ENCODE results near the gene STK33. TPM values are rescaled to one million over a fixed set of nuclear protein-coding genes. Genes with fewer than 3 reads are reported as not detected.

STK33 gene
- total RNA-seq, 1 donor from 2014 or later = 0.53 TPM

DNA sequence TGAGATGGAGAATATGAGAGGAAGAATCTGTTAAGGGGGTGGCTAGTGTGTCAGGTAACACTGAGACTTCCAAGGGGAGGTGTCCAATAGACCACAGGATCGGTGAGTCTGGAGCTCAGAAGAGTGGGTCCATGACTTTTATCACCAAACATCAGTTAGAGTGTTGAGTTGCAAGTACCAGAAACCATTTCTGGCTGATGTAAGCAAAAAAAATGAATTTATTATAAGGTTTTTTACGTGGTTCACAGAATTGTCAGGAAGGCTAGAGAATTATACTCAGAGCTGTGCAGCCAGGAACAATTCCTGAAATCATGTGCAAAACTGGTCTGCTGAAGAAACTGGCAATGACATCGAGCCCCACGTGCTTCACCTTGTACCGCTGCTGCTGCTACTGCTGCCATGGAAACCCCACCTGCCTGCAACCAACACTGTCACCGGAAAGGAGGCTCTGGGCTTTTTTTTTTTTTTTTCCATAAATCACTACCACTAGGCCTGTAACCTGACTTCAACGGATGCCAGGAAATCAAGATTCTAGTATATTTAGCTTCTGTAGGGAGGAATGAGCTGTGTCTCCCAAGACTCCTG lies 16.6 kb upstream of the STK33 start:
- FAIRE-seq (no peak), DNase-seq (ENCODE audit: low read depth) (peak; percentile 28)
- no peaks in the 10 kb centered on the region for H3K27me3 ChIP-seq (ENCODE audit: control insufficient read depth, insufficient read depth, low read length)
- no peaks in the 10 kb centered on the region for H3K36me3 ChIP-seq (ENCODE audit: control insufficient read depth, insufficient read depth, low read length)
- H3K4me3 ChIP-seq (ENCODE audit: low read depth, low read length) = no peak overlapping the region
- TF ChIP-seq, protein P1, sequence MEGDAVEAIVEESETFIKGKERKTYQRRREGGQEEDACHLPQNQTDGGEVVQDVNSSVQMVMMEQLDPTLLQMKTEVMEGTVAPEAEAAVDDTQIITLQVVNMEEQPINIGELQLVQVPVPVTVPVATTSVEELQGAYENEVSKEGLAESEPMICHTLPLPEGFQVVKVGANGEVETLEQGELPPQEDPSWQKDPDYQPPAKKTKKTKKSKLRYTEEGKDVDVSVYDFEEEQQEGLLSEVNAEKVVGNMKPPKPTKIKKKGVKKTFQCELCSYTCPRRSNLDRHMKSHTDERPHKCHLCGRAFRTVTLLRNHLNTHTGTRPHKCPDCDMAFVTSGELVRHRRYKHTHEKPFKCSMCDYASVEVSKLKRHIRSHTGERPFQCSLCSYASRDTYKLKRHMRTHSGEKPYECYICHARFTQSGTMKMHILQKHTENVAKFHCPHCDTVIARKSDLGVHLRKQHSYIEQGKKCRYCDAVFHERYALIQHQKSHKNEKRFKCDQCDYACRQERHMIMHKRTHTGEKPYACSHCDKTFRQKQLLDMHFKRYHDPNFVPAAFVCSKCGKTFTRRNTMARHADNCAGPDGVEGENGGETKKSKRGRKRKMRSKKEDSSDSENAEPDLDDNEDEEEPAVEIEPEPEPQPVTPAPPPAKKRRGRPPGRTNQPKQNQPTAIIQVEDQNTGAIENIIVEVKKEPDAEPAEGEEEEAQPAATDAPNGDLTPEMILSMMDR (IDR thresholded peaks at IDR 0.05; ENCODE audit: insufficient read depth, low read length, severe bottlenecking) = no peak

DNA sequence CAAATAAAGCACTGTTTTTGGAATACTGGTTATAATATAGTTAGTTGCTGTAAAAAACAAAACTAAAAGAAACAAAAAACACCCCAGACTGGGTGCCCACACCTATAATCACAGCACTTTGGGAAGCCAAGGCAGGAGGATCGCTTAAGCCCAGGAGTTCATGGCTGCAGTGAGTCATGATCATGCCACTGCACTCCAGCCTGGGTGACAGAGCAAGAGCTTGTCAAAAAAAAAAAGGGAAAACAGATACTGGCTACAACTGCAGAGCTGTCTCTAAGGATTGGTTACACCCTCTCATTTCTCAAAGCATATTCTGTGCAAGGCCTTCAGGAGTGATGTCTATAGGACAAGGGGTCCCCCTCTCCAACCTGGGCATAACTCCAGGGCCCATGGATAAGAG lies 14.6 kb upstream of the STK33 start:
- TF ChIP-seq, protein P1 (IDR thresholded peaks at IDR 0.05; ENCODE audit: insufficient read depth, low read length, severe bottlenecking) = no peak
- FAIRE-seq = no peak
- Histone ChIP-seq H3K27me3 (ENCODE audit: control insufficient read depth, insufficient read depth, low read length) (no peaks in the 10 kb centered on the region), H3K36me3 (ENCODE audit: control insufficient read depth, insufficient read depth, low read length) (no peaks in the 10 kb centered on the region), H3K4me3 (ENCODE audit: low read depth, low read length) (no peak overlapping the region)
- DNase-seq (ENCODE audit: low read depth) = peak; percentile 64

DNA sequence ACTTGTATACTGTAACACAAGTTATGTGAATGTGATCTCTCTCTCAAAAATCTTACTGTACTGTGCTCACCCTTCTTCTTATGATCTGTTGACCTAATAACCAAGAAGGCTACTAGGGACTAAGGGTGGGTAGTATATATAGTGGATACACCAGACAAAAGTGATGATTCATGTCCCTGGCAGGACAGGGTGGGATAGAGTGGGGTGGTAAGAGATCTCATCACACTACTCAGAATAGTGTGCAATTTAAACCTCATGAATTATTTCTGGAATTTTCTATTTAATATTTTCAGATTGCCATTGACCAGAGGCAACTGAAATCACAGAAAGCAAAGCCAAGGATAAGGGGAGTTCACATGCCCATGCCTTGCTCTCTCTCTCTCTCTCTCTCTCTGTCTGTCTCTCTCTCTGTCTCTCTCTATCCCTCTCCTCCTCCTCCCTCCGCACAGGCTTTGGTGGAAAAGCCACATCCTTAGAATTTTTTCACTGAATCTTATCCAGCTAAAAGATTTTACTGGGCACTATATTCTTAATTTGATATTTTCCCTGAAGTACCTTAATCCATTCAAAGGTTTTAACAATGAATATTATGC lies 12.0 kb upstream of the STK33 start:
- FAIRE-seq = no peak
- Histone ChIP-seq H3K27me3 (ENCODE audit: control insufficient read depth, insufficient read depth, low read length) (no peaks in the 10 kb centered on the region), H3K36me3 (ENCODE audit: control insufficient read depth, insufficient read depth, low read length) (no peaks in the 10 kb centered on the region), H3K4me3 (ENCODE audit: low read depth, low read length) (no peak overlapping the region)
- peak; percentile 58 for DNase-seq (ENCODE audit: low read depth)
- TF ChIP-seq, protein P1 (IDR thresholded peaks at IDR 0.05; ENCODE audit: insufficient read depth, low read length, severe bottlenecking) = no peak

DNA sequence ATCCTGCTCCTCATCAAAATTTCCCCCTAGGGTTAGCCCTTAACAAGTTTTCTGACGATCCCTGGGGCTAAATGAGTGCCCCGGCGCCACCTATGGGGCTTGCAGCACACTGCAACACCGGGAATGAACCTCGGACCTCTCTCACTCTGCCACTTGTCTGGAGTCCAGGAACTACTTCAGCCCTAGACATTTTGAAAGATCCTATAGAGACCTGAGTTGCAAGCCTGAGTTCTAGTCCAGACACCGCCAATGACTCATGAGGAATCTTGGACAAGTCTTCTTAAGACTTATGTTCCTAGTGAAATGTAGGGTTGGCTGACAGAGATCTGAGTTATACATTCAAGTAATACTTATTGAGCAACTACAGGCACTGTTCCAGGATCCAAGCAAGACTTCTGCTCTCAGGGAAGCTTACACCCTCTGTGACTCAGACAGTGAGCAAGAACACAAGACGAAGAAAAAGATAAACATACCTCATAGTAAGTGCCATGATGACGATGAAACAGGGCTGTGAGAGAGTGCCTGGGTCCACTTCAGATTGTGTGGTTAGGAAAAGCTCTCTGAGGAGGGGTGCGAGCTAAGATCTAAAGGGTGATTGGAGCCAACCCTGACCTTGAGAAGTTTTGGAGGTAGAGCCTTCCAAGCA lies 10.2 kb upstream of the STK33 start:
- FAIRE-seq = peak; percentile 99
- TF ChIP-seq, protein P1 (IDR thresholded peaks at IDR 0.05; ENCODE audit: insufficient read depth, low read length, severe bottlenecking) = peak; percentile 68

DNA sequence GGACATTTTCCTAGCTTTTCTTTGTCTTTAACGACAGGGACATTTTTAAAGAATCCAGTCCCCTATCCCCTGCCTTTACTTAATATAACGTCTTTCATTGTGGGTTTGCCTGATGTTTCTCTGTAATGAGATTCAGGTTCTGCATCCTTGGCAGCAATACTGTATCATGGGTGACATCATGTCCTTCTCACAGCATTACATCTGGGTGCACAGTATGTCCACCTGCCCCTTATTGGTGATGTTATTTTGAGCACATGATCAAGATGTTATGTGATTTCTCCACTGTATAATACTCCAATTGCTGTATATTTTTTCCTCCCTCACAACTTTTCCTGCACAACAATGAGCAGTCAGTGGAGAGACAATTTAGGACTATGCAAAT lies 9.7 kb upstream of the STK33 start:
- FAIRE-seq (no peak), DNase-seq (ENCODE audit: low read depth) (no peak)
- TF ChIP-seq, protein P1 (IDR thresholded peaks at IDR 0.05; ENCODE audit: insufficient read depth, low read length, severe bottlenecking) = no peak
- Histone ChIP-seq H3K27me3 (ENCODE audit: control insufficient read depth, insufficient read depth, low read length) (no peaks in the 10 kb centered on the region), H3K36me3 (ENCODE audit: control insufficient read depth, insufficient read depth, low read length) (no peaks in the 10 kb centered on the region), H3K4me3 (ENCODE audit: low read depth, low read length) (no peak overlapping the region)

More for the DNA sequence above, 10.2 kb upstream of the STK33 start:
- DNase-seq (ENCODE audit: low read depth) = peak; percentile 100
- Histone ChIP-seq H3K36me3 (ENCODE audit: control insufficient read depth, insufficient read depth, low read length) (no peaks in the 10 kb centered on the region), H3K4me3 (ENCODE audit: low read depth, low read length) (no peak overlapping the region), H3K27me3 (ENCODE audit: control insufficient read depth, insufficient read depth, low read length) (no peaks in the 10 kb centered on the region)
